NB4 (cell line): ENCODE measurements around the gene TCF7L2.

Experiments used
- MAX ChIP-seq: IDR thresholded peaks from 2 replicates; pipeline ENCODE4 v1.6.1; 2011; ENCODE audit warnings: low read depth, low read length
- MYC ChIP-seq: IDR thresholded peaks from 2 replicates; pipeline ENCODE4 v1.6.1; 2011; ENCODE audit warnings: low read depth, low read length
- POLR2A ChIP-seq: IDR thresholded peaks from 2 replicates; pipeline ENCODE4 v1.6.1; 2011; ENCODE audit warnings: mild to moderate bottlenecking; ENCODE audit not compliant: insufficient read length; ENCODE audit errors: extremely low read depth
- TF ChIP-seq, protein P1 (sequence below): IDR thresholded peaks from one replicate; pipeline ENCODE4 v1.5.1; 2012; ENCODE audit warnings: low read depth, low read length

- TF ChIP-seq, protein P1, sequence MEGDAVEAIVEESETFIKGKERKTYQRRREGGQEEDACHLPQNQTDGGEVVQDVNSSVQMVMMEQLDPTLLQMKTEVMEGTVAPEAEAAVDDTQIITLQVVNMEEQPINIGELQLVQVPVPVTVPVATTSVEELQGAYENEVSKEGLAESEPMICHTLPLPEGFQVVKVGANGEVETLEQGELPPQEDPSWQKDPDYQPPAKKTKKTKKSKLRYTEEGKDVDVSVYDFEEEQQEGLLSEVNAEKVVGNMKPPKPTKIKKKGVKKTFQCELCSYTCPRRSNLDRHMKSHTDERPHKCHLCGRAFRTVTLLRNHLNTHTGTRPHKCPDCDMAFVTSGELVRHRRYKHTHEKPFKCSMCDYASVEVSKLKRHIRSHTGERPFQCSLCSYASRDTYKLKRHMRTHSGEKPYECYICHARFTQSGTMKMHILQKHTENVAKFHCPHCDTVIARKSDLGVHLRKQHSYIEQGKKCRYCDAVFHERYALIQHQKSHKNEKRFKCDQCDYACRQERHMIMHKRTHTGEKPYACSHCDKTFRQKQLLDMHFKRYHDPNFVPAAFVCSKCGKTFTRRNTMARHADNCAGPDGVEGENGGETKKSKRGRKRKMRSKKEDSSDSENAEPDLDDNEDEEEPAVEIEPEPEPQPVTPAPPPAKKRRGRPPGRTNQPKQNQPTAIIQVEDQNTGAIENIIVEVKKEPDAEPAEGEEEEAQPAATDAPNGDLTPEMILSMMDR: no peak
- TF ChIP-seq POLR2A (no peak), MAX (no peak), MYC (no peak)
These were observed 36.8 kb upstream of the TCF7L2 start for GRCh38 chr10:112913255-112913654.
